Memory B cell (primary cell): Measurements from ENCODE around the gene ZNF699.
"Not testable (repeated sequence)": the region's sequence is repeated elsewhere in the genome, so short reads cannot be mapped to it uniquely, and the experiment has no call there.

ENCODE experiments used
- ATAC-seq: fragments of 150-1000 bp; cut with Tn5 transposase; 2 replicates; pipeline ENCODE4 v1.10.0; 2021; ENCODE audit warnings: low read depth, mild to moderate bottlenecking, moderate library complexity
- DNase-seq, 2 donors: peaks; one replicate each; pipeline ENCODE4 v3.0.0; 2022; ENCODE audit warnings: low spot score in 2 of 2
- H3K27ac Mint-ChIP-seq: one replicate; pipeline ENCODE4 v1.8.0; 2022; ENCODE audit warnings: mild to moderate bottlenecking, moderate library complexity, mixed read lengths
- H3K27me3 Mint-ChIP-seq: one replicate; pipeline ENCODE4 v1.8.0; 2022; ENCODE audit warnings: mixed read lengths
- H3K36me3 Mint-ChIP-seq: one replicate; pipeline ENCODE4 v1.8.0; 2022; ENCODE audit warnings: mild to moderate bottlenecking, mixed read lengths
- H3K4me1 Mint-ChIP-seq: one replicate; pipeline ENCODE4 v1.8.0; 2022; ENCODE audit warnings: mixed read lengths
- H3K4me3 Mint-ChIP-seq: one replicate; pipeline ENCODE4 v1.8.0; 2022; ENCODE audit warnings: mild to moderate bottlenecking, moderate library complexity, mixed read lengths
- H3K9me3 Mint-ChIP-seq: one replicate; pipeline ENCODE4 v1.8.0; 2022; ENCODE audit warnings: mixed read lengths

The ZNF699 gene

DNA sequence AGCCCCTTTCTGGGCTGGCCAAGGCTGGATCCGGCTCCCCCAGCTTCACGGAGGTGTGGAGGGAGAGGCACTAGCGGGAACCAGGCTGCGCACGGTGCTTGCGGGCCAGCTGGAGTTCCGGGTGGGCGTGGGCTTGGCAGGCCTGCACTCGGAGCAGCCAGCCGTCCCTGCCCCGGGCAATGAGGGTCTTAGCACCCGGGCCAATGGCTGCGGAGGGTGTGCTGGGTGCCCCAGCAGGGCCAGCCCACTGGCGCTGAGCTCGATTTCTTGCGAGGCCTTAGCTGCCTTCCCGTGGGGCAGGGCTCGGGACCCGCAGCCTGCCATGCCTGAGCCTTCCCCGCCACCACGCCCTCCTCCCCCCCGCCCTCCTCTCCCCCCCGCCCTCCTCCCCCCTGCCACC, 11.7 kb upstream of the ZNF699 start:
- H3K36me3 Mint-ChIP-seq = peaks cover 12% of the 10 kb centered on the region
- no peak for DNase-seq
- H3K27me3 Mint-ChIP-seq = peaks cover 2% of the 10 kb centered on the region
- no peak for ATAC-seq
- H3K9me3 Mint-ChIP-seq = peaks cover 5% of the 10 kb centered on the region
- H3K4me1 Mint-ChIP-seq = peaks cover 7% of the 10 kb centered on the region
- no peak overlapping the region for H3K4me3 Mint-ChIP-seq
- H3K27ac Mint-ChIP-seq = no peak overlapping the region

DNA sequence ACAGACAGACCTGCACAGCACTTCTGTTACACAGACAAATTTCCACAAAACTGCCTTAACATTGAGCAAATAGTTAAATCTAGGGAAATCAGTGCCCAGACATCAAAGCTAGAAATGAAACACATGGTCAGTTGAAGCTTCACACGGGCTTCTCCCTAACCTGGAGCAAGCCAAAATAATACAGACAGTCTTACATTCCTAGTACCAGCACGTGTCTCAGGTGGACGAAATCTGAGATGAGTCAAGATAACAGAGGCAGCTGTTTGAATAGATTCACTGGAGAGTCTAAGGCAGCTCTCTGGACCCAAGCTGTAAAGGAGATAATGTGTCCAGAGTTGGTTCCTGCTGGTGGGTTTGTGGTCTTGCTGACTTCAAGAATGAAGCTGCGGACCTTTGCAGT, 4.1 kb upstream of the ZNF699 start:
- Mint-ChIP-seq H3K9me3 (peaks cover 19% of the 10 kb centered on the region), H3K4me3 (no peak overlapping the region), H3K27me3 (peaks cover 4% of the 10 kb centered on the region), H3K36me3 (peaks cover 15% of the 10 kb centered on the region), H3K27ac (no peak overlapping the region), H3K4me1 (peaks cover 2% of the 10 kb centered on the region)
- DNase-seq = no peak
- no peak for ATAC-seq

DNA sequence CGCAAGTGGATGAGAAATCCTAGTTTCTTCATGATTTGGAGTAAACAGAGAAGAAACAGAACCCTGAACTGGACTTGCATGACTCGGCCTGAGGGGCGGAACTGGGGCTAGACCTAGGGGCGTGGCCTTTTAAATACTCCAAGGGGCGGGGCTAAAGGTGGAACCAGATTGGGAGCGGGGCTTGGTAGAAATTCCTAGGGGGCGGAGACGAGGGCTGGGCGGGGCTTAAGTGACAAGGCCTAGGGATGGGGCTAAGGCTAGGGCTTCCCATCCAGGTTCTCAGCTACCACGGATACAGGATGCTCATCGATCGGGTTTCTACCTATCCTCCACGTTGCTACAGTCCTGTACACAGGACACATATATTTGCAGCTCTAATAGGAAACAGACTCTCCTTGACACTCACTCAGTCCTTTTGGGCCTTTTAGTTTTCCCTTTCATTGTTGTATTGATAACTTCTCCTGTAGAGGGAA, 372 bp upstream of the ZNF699 start:
- DNase-seq (no peak), ATAC-seq (peak; percentile 58)
- Mint-ChIP-seq H3K9me3 (peaks cover 9% of the 10 kb centered on the region), H3K27me3 (no peaks in the 10 kb centered on the region), H3K36me3 (peaks cover 12% of the 10 kb centered on the region), H3K4me1 (peaks cover 9% of the 10 kb centered on the region), H3K27ac (peak overlapping the region; percentile 96), H3K4me3 (peak overlapping the region; percentile 93)

DNA sequence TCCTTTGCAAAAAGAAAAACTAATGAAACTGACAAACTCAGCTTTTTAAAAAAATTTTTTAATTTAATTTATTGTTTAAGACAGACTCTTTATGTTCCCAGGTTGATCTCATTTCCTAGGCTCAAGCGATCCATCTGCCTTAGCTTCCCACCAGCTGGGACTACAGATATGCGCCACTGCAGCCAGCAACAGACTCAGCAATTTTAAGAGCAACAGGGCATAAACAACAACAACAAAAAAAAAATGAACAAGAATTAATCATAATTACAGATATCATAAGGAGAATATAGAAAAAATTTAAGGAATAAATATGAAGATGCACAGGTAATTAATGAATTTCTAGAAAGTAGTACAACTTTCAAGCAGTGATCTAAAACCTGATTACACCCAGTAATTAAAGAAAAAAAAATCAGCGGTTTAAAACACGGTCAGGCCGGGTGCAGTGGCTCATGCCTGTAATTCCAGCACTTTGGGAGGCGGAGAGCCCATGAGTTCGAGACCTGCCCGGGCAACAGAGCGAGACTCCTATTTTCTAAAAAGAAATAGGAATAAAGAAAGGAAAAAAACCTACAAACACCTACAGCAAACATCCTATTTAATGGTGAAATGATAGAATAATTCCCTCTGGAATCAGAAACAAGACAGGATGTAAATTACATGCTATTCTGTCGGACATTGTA, 1.4 kb downstream of the ZNF699 start:
- H3K4me3 Mint-ChIP-seq = peak overlapping the region; percentile 93
- ATAC-seq = no peak
- peaks cover 9% of the 10 kb centered on the region for H3K4me1 Mint-ChIP-seq
- no peaks in the 10 kb centered on the region for H3K27me3 Mint-ChIP-seq
- no peak for DNase-seq
- peaks cover 23% of the 10 kb centered on the region for H3K36me3 Mint-ChIP-seq
- peaks cover 6% of the 10 kb centered on the region for H3K9me3 Mint-ChIP-seq
- H3K27ac Mint-ChIP-seq = peak overlapping the region; percentile 96

DNA sequence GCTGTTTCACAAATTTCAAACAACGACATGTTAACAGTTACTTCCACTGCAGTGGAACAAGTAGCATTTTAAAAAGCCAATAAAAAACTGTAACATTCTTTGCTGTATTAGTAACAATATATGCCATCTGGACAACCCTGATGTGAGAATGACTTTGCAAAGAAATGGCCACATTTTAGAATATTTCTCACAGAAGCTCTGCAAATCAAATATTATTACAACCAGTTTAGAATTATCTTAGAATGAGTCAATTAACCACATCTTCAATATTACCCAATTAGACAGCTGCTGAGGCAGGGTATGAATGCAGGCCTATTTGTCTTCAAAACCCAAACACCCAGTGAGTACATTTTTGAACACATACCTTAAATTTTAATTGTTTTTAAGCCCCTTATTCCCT, 3.2 kb downstream of the ZNF699 start:
- Mint-ChIP-seq H3K27ac (no peak overlapping the region), H3K9me3 (peaks cover 8% of the 10 kb centered on the region), H3K4me3 (no peak overlapping the region), H3K4me1 (peaks cover 9% of the 10 kb centered on the region), H3K27me3 (no peaks in the 10 kb centered on the region), H3K36me3 (peaks cover 39% of the 10 kb centered on the region)
- ATAC-seq (no peak), DNase-seq (no peak)

DNA sequence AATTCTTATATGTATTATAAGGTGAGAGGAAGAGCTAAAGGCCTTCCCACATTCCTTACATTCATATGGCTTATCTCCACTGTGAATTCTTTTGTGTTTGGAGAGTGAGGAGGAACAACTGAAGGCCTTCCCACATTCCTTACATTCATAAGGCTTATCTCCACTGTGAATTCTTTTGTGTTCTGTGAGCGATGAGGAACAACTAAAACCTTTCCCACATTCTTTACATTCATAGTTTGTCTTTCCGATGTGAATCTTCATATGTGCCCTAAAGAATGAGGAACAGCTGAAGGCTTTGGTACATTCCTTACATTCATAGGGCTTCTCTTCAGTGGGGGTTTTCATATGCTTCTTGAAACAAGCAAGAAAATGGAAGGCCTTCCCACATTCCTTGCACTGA, 13.3 kb downstream of the ZNF699 start:
- Mint-ChIP-seq H3K27ac (no peak overlapping the region), H3K9me3 (peaks cover 35% of the 10 kb centered on the region), H3K4me3 (no peak overlapping the region), H3K4me1 (no peaks in the 10 kb centered on the region), H3K27me3 (no peaks in the 10 kb centered on the region), H3K36me3 (peaks cover 69% of the 10 kb centered on the region)
- DNase-seq (no peak), ATAC-seq (no peak)

DNA sequence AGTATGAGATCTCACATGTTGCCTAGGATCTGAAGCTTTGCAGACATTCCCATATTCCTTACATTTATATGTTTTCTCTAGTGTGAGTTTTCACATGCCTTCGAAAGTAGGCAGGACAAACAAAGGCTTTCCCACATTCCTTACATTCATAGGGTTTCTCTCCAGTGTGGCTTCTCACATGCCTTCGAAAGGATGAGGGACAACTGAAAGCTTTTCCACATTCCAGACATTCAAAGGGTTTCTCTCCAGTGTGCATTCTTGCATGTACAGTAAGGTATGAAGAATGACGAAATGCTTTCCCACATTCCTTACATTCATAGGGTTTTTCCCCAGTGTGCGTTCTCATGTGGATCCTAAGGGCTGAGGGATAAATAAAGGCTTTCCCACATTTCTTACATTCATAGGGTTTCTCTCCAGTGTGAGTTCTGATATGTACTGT, 14.2 kb downstream of the ZNF699 start:
- no peak for DNase-seq

DNA sequence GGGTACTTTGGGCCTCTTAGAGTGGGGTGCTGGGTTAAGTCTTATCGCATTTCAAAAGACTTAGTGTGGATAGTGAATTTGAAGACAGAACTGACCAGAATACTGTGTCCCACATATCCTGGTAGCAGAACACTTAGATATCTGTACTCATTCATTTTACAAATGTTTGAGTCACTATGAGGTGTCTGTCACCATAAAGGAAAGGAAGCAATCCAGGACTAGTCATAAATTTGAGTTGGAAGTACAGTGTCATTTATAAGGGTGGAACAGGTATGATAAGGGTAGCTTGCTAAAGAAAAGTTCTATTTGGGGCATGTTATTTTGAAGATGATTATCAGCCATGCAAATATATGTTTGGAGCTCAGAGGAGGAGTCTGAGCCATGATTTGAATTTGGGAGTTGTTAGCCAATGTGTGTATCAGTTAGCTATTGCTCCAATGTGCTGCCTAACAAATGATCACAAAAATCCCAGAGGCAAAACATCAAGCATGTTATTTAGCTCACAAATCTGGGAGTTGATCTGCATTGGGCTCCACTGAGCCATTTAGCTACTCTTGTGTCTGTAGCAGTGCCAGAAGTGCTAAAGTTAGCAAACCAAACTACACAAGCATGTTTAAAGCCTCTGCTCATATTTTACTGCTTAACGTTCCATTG, 20.3 kb downstream of the ZNF699 start:
- Mint-ChIP-seq H3K36me3 (peaks cover 35% of the 10 kb centered on the region), H3K4me3 (no peak overlapping the region), H3K27ac (no peak overlapping the region), H3K9me3 (peaks cover 18% of the 10 kb centered on the region), H3K27me3 (no peaks in the 10 kb centered on the region), H3K4me1 (no peaks in the 10 kb centered on the region)
- ATAC-seq = no peak
- no peak for DNase-seq

More for the DNA sequence above, 14.2 kb downstream of the ZNF699 start:
- ATAC-seq = no peak
- Mint-ChIP-seq H3K4me1 (no peaks in the 10 kb centered on the region), H3K36me3 (peaks cover 61% of the 10 kb centered on the region), H3K27ac (no peak overlapping the region), H3K4me3 (no peak overlapping the region), H3K27me3 (no peaks in the 10 kb centered on the region), H3K9me3 (peaks cover 30% of the 10 kb centered on the region)

DNA sequence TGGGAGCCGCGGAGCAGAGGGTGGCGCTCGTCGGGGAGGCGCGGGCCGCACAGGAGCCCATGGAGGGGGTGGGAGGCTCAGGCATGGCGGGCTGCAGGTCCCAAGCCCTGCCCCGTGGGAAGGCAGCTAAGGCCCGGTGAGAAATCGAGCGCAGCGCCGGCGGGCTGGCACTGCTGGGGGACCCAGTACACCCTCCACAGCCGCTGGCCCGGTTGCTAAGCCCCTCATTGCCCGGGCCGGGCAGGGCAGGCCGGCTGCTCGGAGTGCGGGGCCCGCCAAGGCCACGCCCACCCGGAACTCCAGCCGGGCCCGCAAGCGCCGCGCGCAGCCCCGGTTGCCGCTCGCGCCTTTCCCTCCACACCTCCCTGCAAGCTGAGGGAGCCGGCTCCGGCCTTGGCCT, 26.2 kb downstream of the ZNF699 start:
- H3K27me3 Mint-ChIP-seq, H3K4me1 Mint-ChIP-seq, DNase-seq, H3K27ac Mint-ChIP-seq, H3K36me3 Mint-ChIP-seq, ATAC-seq: not testable (repeated sequence)
- Mint-ChIP-seq H3K9me3 (peaks cover 17% of the 10 kb centered on the region), H3K4me3 (peak overlapping the region; percentile 65)

DNA sequence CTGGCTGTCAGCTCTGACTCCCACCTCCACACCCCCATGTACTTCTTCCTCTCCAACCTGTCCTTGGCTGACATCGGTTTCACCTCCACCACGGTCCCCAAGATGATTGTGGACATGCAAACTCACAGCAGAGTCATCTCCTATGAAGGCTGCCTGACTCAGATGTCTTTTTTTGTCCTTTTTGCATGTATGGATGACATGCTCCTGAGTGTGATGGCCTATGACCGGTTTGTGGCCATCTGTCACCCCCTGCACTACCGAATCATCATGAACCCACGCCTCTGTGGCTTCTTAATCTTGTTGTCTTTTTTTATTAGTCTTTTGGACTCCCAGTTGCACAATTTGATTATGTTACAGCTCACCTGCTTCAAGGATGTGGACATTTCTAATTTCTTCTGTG, 58.4 kb downstream of the ZNF699 start:
- Mint-ChIP-seq H3K36me3 (peaks cover 2% of the 10 kb centered on the region), H3K4me1 (no peaks in the 10 kb centered on the region), H3K9me3 (peaks cover 13% of the 10 kb centered on the region), H3K4me3 (no peak overlapping the region), H3K27ac (no peak overlapping the region), H3K27me3 (peaks cover 5% of the 10 kb centered on the region)
- no peak for ATAC-seq
- no peak for DNase-seq

DNA sequence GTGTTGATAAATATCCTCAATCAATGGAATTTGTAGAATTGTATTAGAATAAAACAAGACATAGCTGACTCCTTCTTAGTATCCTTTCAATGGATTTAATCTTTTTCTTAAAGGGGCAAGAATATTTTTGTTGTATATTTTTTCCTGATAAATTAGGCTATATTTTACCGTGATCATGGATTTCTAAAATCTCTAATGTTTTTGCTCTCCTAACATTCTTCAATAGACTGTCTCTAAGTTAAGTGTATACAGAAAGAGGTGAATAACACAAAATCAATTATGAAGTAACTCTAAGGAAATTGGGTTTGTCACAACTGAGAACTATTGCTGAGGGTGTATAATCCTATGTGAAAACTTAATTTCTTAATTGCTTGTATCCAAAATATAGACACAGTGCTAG, 59.0 kb downstream of the ZNF699 start, which contains the start of gene OR7E24:
TSS of gene OR7E24 (plus strand) at position 301 of the 400 bp plus-strand sequence. CDS start 114 bp downstream, outside the sequence.
- Mint-ChIP-seq H3K9me3 (peaks cover 13% of the 10 kb centered on the region), H3K27ac (no peak within 1 kb of the TSS), H3K36me3 (peaks cover 2% of the 10 kb centered on the region), H3K4me3 (no peak within 1 kb of the TSS), H3K4me1 (no peaks in the 10 kb centered on the region), H3K27me3 (peaks cover 5% of the 10 kb centered on the region)
- DNase-seq = no peak
- ATAC-seq = no peak
